B cell (primary cell): Measurements from ENCODE around the gene BIRC5. TPM values are rescaled to one million over a fixed set of nuclear protein-coding genes. Genes with fewer than 3 reads are reported as not detected.
"Not testable (repeated sequence)": the region's sequence is repeated elsewhere in the genome, so short reads cannot be mapped to it uniquely, and the experiment has no call there.

Experiments
- ATAC-seq: fragments of 200-7000 bp; cut with Tn5 transposase; one replicate; pipeline ENCODE4 v1.10.0; 2021; ENCODE audit warnings: low read depth, mild to moderate bottlenecking, moderate number of reproducible peaks, moderate library complexity
- CTCF ChIA-PET: fragments of 350-600 bp; sonication (Branson Sonifier 250); formaldehyde crosslinking; loops from one replicate; lab custom pipeline; 2021; ENCODE audit warnings: antibody characterized with exemption, inconsistent platforms; lab: Charles Lee
- POLR2A ChIA-PET: fragments of 350-600 bp; sonication (Branson Sonifier 250); formaldehyde crosslinking; loops from one replicate; lab custom pipeline; 2021; ENCODE audit warnings: antibody characterized with exemption; lab: Charles Lee
- DNase-seq: peaks from one replicate; pipeline ENCODE4 v3.0.0; 2013
- H2AFZ ChIP-seq: 2 replicates; pipeline ENCODE4 v1.6.1; 2012; ENCODE audit warnings: mild to moderate bottlenecking, low read depth, low read length; ENCODE audit not compliant: insufficient read depth, poor library complexity, severe bottlenecking
- H3K27ac ChIP-seq, 2 donors: 1 replicate in 1 of 2; 2 replicates in 1 of 2; pipeline ENCODE4 v1.5.1; 2012 to 2013; ENCODE audit warnings: low read length in 2 of 2, mild to moderate bottlenecking in 2 of 2, moderate library complexity in 1 of 2
- H3K27me3 ChIP-seq, 4 experiments: fragments of 200-600 bp in 1 of 4; sonication (generic) in 1 of 4; replicated peaks in 1 of 4; 1 replicate in 2 of 4; 2 replicates in 2 of 4; pipeline versions ENCODE4 v1.6.1 to v1.7.0; 2013 to 2016; ENCODE audit warnings: low read length in 3 of 4, mild to moderate bottlenecking in 2 of 4, mixed read lengths in 1 of 4, moderate library complexity in 1 of 4; ENCODE audit not compliant: insufficient read depth in 4 of 4, control insufficient read depth in 3 of 4; ENCODE audit errors: control extremely low read depth in 1 of 4
- H3K36me3 ChIP-seq, 2 experiments: replicated peaks in 1 of 2; 1 replicate in 1 of 2; 2 replicates in 1 of 2; pipeline versions ENCODE4 v1.6.1 to v1.7.1; 2013; ENCODE audit warnings: low read length in 1 of 2; ENCODE audit not compliant: insufficient read depth in 2 of 2, control insufficient read depth in 1 of 2; ENCODE audit errors: control extremely low read depth in 1 of 2, extremely low read depth in 1 of 2
- H3K4me1 ChIP-seq, 2 donors: fragments of 200-600 bp in 1 of 2; sonication (generic) in 1 of 2; 1 replicate in 1 of 2; 2 replicates in 1 of 2; pipeline versions ENCODE4 v1.5.1 to v1.6.1; 2013 to 2017; ENCODE audit warnings: low read length in 2 of 2; ENCODE audit not compliant: control insufficient read depth in 2 of 2, insufficient read depth in 2 of 2
- H3K4me2 ChIP-seq: replicated peaks from 2 replicates; pipeline ENCODE3; 2012; ENCODE audit warnings: mild to moderate bottlenecking, low read depth, low read length; ENCODE audit not compliant: poor library complexity, severe bottlenecking
- H3K4me3 ChIP-seq, 5 experiments: fragments of 200-600 bp in 1 of 5; sonication (generic) in 1 of 5; 1 replicate in 3 of 5; 2 replicates in 2 of 5; pipeline versions ENCODE4 v1.5.1 to v1.7.0; 2011 to 2016; ENCODE audit warnings: low read length in 4 of 5, mild to moderate bottlenecking in 4 of 5, low read depth in 2 of 5, control low read depth in 1 of 5, moderate library complexity in 1 of 5; ENCODE audit not compliant: insufficient read depth in 1 of 5; ENCODE audit errors: control extremely low read depth in 1 of 5, extremely low read depth in 1 of 5
- H3K79me2 ChIP-seq: fragments of 200-600 bp; sonication (generic); one replicate; pipeline ENCODE4 v1.6.0; 2016; ENCODE audit warnings: low read length; ENCODE audit not compliant: control insufficient read depth, insufficient read depth
- H3K9ac ChIP-seq: fragments of 200-600 bp; sonication (generic); 2 replicates; pipeline ENCODE4 v1.6.1; 2017; ENCODE audit warnings: mild to moderate bottlenecking, low read length, moderate library complexity
- H3K9me3 ChIP-seq, 3 donors: one replicate each; pipeline versions ENCODE4 v1.6.1 to v1.7.1; 2013; ENCODE audit warnings: low read length in 2 of 3; ENCODE audit not compliant: control insufficient read depth in 2 of 3, insufficient read depth in 1 of 3; ENCODE audit errors: control extremely low read depth in 1 of 3
- H4K20me1 ChIP-seq: 2 replicates; pipeline ENCODE4 v1.6.0; 2012; ENCODE audit warnings: mild to moderate bottlenecking, low read length; ENCODE audit not compliant: insufficient read depth, control insufficient read depth, poor library complexity, severe bottlenecking
- H3K27ac Mint-ChIP-seq: one replicate; pipeline ENCODE4 v1.8.0; 2021; ENCODE audit warnings: mixed read lengths
- H3K27me3 Mint-ChIP-seq: one replicate; pipeline ENCODE4 v1.8.0; 2021; ENCODE audit warnings: mixed read lengths
- H3K4me1 Mint-ChIP-seq: one replicate; pipeline ENCODE4 v1.8.0; 2021; ENCODE audit warnings: mixed read lengths
- H3K4me3 Mint-ChIP-seq: one replicate; pipeline ENCODE4 v1.8.0; 2021; ENCODE audit warnings: mixed read lengths
- H3K9me3 Mint-ChIP-seq: one replicate; pipeline ENCODE4 v1.8.0; 2022; ENCODE audit warnings: mixed read lengths; ENCODE audit not compliant: insufficient read depth
- EZH2 ChIP-seq: IDR thresholded peaks from 2 replicates; pipeline ENCODE4 v1.6.1; 2012; ENCODE audit warnings: borderline replicate concordance, low read depth, mild to moderate bottlenecking, moderate library complexity, low read length; ENCODE audit not compliant: insufficient read depth, poor library complexity, severe bottlenecking
- WGBS: methylation state at CpG from one replicate; pipeline ENCODE4 v1.1.5; 2013; ENCODE audit warnings: missing lambda C conversion rate; ENCODE audit not compliant: insufficient coverage; 5-methylcytosine and 5-hydroxymethylcytosine counted together
- intact Hi-C: fragments of 100-400 bp; cut with micrococcal nuclease; formaldehyde crosslinking; loops from one replicate; pipeline ENCODE4 v1.10.0; 2022
- polyA plus RNA-seq: library from polyadenylated mRNA; depleted of rRNA; stranded (reverse); fragments of >200 nt; gene quantifications from 2 replicates; pipeline ENCODE4 v1.2.3, GENCODE V29; 2012
- total RNA-seq, 2 donors: library from RNA; stranded (reverse); fragments of 120-200 nt in 1 of 2; gene quantifications; 1 replicate in 1 of 2; 2 replicates in 1 of 2; pipeline versions ENCODE4 v1.2.3 to v1.2.4, GENCODE V29; 2013 to 2022
- TF ChIP-seq, protein P1 (sequence below): fragments of 200-600 bp; IDR thresholded peaks from one replicate; pipeline ENCODE4 v1.8.0; 2022; ENCODE audit warnings: antibody characterized with exemption, mild to moderate bottlenecking

Gene BIRC5
- total and polyA plus RNA-seq, 2 donors (not counting 1 experiment from before 2014, with no cell fraction given): 0.33 to 0.84 TPM

DNA sequence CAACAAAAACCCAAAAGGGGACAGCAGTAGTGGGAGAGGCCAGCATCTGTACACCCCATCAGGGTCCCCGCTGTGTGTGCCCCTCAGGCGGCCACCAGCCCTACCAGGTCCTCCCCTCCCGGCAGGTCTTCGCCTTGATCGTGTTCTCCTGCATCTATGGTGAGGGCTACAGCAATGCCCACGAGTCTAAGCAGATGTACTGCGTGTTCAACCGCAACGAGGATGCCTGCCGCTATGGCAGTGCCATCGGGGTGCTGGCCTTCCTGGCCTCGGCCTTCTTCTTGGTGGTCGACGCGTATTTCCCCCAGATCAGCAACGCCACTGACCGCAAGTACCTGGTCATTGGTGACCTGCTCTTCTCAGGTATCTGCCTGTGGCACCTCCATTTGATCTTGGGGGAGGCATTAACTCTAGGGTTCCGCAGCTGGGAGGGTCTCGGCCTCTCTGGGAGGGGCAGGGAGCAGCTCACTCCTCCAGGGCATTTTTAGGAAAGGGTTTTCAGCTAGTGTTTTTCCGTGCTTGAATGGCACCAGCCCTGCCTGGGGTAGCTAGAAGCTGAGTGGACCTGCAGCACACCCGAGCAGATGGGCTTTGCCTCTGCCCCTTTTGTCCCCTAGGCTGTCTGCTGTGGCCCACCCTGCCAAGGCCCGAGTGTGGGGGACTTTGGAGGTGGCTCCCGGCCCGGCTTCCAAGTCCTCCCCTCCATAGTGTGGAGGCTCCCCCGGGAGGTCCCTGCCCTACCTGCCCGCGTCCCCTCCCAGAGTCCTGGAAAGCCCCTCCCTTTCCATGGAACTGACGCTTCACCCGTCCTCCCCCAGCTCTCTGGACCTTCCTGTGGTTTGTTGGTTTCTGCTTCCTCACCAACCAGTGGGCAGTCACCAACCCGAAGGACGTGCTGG lies 43.1 kb upstream of the BIRC5 start:
- 87% methylated on average over 25 of the region's 31 CpGs for WGBS
- peak overlapping the region; percentile 83 for H3K4me3 Mint-ChIP-seq
- Histone ChIP-seq H3K36me3 (peaks cover 0 to 45% of the 10 kb centered on the region in 2 experiments), H3K27ac (peak overlapping the region in 1 of 2 donors; percentile 95), H3K4me1 (peaks cover 68 to 78% of the 10 kb centered on the region in 2 donors), H2AFZ (no peak overlapping the region), H3K9ac (no peak overlapping the region), H3K79me2 (peaks cover 54% of the 10 kb centered on the region), H3K4me3 (no peak overlapping the region), H3K27me3 (no peaks in the 10 kb centered on the region), H3K4me2 (peak overlapping the region; percentile 73), H4K20me1 (peaks cover 25% of the 10 kb centered on the region), H3K9me3 (no peaks in the 10 kb centered on the region)
- POLR2A ChIA-PET: interaction anchor here (0.5 to 19.6 kb wide), 6 partner anchors 13 to 36 kb away, joined by 3 to 432 read pairs (median 8); partner anchors contain the start of genes TK1, TMC6 and TMC8
- no peak for TF ChIP-seq EZH2
- TF ChIP-seq, protein P1, sequence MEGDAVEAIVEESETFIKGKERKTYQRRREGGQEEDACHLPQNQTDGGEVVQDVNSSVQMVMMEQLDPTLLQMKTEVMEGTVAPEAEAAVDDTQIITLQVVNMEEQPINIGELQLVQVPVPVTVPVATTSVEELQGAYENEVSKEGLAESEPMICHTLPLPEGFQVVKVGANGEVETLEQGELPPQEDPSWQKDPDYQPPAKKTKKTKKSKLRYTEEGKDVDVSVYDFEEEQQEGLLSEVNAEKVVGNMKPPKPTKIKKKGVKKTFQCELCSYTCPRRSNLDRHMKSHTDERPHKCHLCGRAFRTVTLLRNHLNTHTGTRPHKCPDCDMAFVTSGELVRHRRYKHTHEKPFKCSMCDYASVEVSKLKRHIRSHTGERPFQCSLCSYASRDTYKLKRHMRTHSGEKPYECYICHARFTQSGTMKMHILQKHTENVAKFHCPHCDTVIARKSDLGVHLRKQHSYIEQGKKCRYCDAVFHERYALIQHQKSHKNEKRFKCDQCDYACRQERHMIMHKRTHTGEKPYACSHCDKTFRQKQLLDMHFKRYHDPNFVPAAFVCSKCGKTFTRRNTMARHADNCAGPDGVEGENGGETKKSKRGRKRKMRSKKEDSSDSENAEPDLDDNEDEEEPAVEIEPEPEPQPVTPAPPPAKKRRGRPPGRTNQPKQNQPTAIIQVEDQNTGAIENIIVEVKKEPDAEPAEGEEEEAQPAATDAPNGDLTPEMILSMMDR: no peak
- no peaks in the 10 kb centered on the region for H3K27me3 Mint-ChIP-seq
- H3K9me3 Mint-ChIP-seq: no peaks in the 10 kb centered on the region
- intact Hi-C loops: no loop called here
- no peak for DNase-seq
- no peak for ATAC-seq
- H3K4me1 Mint-ChIP-seq: peaks cover 71% of the 10 kb centered on the region
- CTCF ChIA-PET: interaction anchor here (3.2 to 19.2 kb wide), 4 partner anchors 13 to 59 kb away, joined by 11 to 357 read pairs (median 156); partner anchors contain the start of genes TMC6 and TMC8
- peak overlapping the region; percentile 89 for H3K27ac Mint-ChIP-seq

DNA sequence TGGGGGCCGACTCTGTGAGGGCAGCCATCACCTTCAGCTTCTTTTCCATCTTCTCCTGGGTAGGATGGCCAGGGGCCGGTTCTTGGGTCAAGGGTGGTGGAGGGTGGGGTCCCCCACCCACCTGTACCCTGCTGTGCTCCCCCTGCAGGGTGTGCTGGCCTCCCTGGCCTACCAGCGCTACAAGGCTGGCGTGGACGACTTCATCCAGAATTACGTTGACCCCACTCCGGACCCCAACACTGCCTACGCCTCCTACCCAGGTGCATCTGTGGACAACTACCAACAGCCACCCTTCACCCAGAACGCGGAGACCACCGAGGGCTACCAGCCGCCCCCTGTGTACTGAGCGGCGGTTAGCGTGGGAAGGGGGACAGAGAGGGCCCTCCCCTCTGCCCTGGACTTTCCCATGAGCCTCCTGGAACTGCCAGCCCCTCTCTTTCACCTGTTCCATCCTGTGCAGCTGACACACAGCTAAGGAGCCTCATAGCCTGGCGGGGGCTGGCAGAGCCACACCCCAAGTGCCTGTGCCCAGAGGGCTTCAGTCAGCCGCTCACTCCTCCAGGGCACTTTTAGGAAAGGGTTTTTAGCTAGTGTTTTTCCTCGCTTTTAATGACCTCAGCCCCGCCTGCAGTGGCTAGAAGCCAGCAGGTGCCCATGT lies 42.3 kb upstream of the BIRC5 start:
- Mint-ChIP-seq H3K4me3 (peak overlapping the region; percentile 83), H3K27ac (peak overlapping the region; percentile 89), H3K4me1 (peaks cover 76% of the 10 kb centered on the region)
- H3K9ac ChIP-seq, H3K9me3 ChIP-seq, DNase-seq, H3K9me3 Mint-ChIP-seq, H3K27me3 ChIP-seq, H3K27me3 Mint-ChIP-seq, ATAC-seq, H2AFZ ChIP-seq, intact Hi-C loops: not testable (repeated sequence)
- peaks cover 0 to 47% of the 10 kb centered on the region in 2 experiments for H3K36me3 ChIP-seq
- 83% methylated on average over 17 of the region's 19 CpGs for WGBS
- H3K27ac ChIP-seq: peak overlapping the region; percentile 74 to 95
- H3K4me3 ChIP-seq: peak overlapping the region in 1 of 5 experiments; percentile 52
- peaks cover 76 to 86% of the 10 kb centered on the region in 2 donors for H3K4me1 ChIP-seq
- ChIA-PET POLR2A (interaction anchor here (0.5 to 19.6 kb wide), 7 partner anchors 8 to 214 kb away, joined by 3 to 432 read pairs (median 4); partner anchors contain the start of genes TMC6 and TMC8), CTCF (interaction anchor here (3.2 to 19.2 kb wide), 4 partner anchors 13 to 60 kb away, joined by 11 to 357 read pairs (median 156); partner anchors contain the start of genes TMC6 and TMC8)
- peaks cover 56% of the 10 kb centered on the region for H3K79me2 ChIP-seq
- peak overlapping the region; percentile 73 for H3K4me2 ChIP-seq
- H4K20me1 ChIP-seq: peaks cover 25% of the 10 kb centered on the region
